ENCODE data around the gene JPT1. TPM values are rescaled to one million over a fixed set of nuclear protein-coding genes. Genes with fewer than 3 reads are reported as not detected.

Gene JPT1
- total RNA-seq, 1 experiment from 2014 or later: 265 TPM

GRCh38 chr17:75097865-75098264 lies 56.4 kb downstream of the JPT1 start:
- no peak overlapping the region for H3K4me2 ChIP-seq (ENCODE audit: insufficient read depth, insufficient read length, low read length)
- Mint-ChIP-seq H3K4me1 (peaks cover 9% of the 10 kb centered on the region in 2 experiments; a peak in 3 of 4 replicates), H3K27ac (peak overlapping the region in 1 of 3 experiments; percentile 61; a peak in 1 of 7 replicates), H3K9me3 (no peaks in the 10 kb centered on the region), H3K27me3 (ENCODE audit: low read depth) (no peaks in the 10 kb centered on the region), H3K36me3 (ENCODE audit: insufficient read depth in 1 of 3, low read depth in 3 of 3) (peaks cover 7 to 44% (median 36%) of the 10 kb centered on the region in 3 experiments), H3K4me3 (no peak overlapping the region)
- H3K79me2 ChIP-seq (ENCODE audit: insufficient read depth, low read length): no peaks in the 10 kb centered on the region
- no peak overlapping the region for H4K91ac ChIP-seq (ENCODE audit: insufficient read length, low read depth, low read length)
- H2BK5ac ChIP-seq (ENCODE audit: insufficient read length, low read length): no peak overlapping the region
- no peak overlapping the region for H3T11ph ChIP-seq (ENCODE audit: low read length)
- H4K20me1 ChIP-seq (ENCODE audit: control insufficient read depth, insufficient read depth, insufficient read length): no peaks in the 10 kb centered on the region
- H3K56ac ChIP-seq (ENCODE audit: insufficient read length, low read depth, low read length): no peak overlapping the region
- H3K27ac ChIP-seq (ENCODE audit: insufficient read length, low read depth, low read length): no peak overlapping the region
- TF ChIP-seq CTCF (conservative IDR thresholded peaks at IDR 0.05): no peak
- H3K18ac ChIP-seq (ENCODE audit: insufficient read length, low read depth, low read length): no peak overlapping the region
- no peak overlapping the region for H2BK20ac ChIP-seq (ENCODE audit: low read depth, low read length, poor library complexity, severe bottlenecking)
- no peaks in the 10 kb centered on the region for H3K9me3 ChIP-seq (ENCODE audit: control insufficient read depth, low read depth, low read length)
- H2BK12ac ChIP-seq (ENCODE audit: insufficient read length, low read depth, low read length): no peak overlapping the region
- no peaks in the 10 kb centered on the region for H3K23me2 ChIP-seq (ENCODE audit: insufficient read length, low read depth, low read length, poor library complexity, severe bottlenecking)
- no peaks in the 10 kb centered on the region for H3K27me3 ChIP-seq (ENCODE audit: insufficient read depth, low read length)
- no peak overlapping the region for H3K4ac ChIP-seq (ENCODE audit: low read depth, low read length)
- H4K8ac ChIP-seq (replicated peaks; ENCODE audit: insufficient read length, low read depth, low read length): no peak overlapping the region
- no peak overlapping the region for H2AK5ac ChIP-seq (ENCODE audit: insufficient read length, low read length)
- no peak for DNase-seq
- H3K14ac ChIP-seq (ENCODE audit: insufficient read depth, low read length): no peak overlapping the region
- no peak overlapping the region for H2BK15ac ChIP-seq (ENCODE audit: low read depth, low read length)
- no CpG with 5 or more reads among the region's 7 CpGs for WGBS (ENCODE audit: extremely low coverage, insufficient read length, low lambda C conversion rate)
- H2BK120ac ChIP-seq (ENCODE audit: low read depth, low read length, poor library complexity, severe bottlenecking): no peak overlapping the region
- no peaks in the 10 kb centered on the region for H3K79me1 ChIP-seq (ENCODE audit: insufficient read depth, low read depth, low read length, poor library complexity, severe bottlenecking)
- no peak overlapping the region for H3K9ac ChIP-seq (ENCODE audit: extremely low read depth, insufficient read length, low read length)
- H3K23ac ChIP-seq (ENCODE audit: insufficient read length, low read depth, low read length): no peak overlapping the region
- H3K4me1 ChIP-seq (ENCODE audit: insufficient read depth, low read length): peaks cover 3% of the 10 kb centered on the region; the same call in 1 of the 2 replicates
- no peak overlapping the region for H2AFZ ChIP-seq (ENCODE audit: low read length)
- H4K5ac ChIP-seq (ENCODE audit: insufficient read length, low read depth, low read length): no peak overlapping the region

All from H9 (cell line).